Osteocyte (in vitro differentiated cells): ENCODE data around the gene CEP85L. TPM values are rescaled to one million over a fixed set of nuclear protein-coding genes. Genes with fewer than 3 reads are reported as not detected.

Experiments
- DNase-seq: peaks from one replicate; pipeline ENCODE4 v3.0.0; 2021; ENCODE audit warnings: mixed read lengths; ENCODE audit not compliant: unreplicated experiment; ENCODE audit errors: extremely low spot score
- H3K27ac Mint-ChIP-seq: one replicate; pipeline ENCODE4 v1.8.0; 2021; ENCODE audit warnings: mild to moderate bottlenecking, mixed read lengths; ENCODE audit not compliant: unreplicated experiment
- H3K27me3 Mint-ChIP-seq: one replicate; pipeline ENCODE4 v1.8.0; 2021; ENCODE audit warnings: mixed read lengths; ENCODE audit not compliant: unreplicated experiment
- H3K36me3 Mint-ChIP-seq: one replicate; pipeline ENCODE4 v1.8.0; 2021; ENCODE audit warnings: mixed read lengths; ENCODE audit not compliant: unreplicated experiment
- H3K4me1 Mint-ChIP-seq: one replicate; pipeline ENCODE4 v1.8.0; 2021; ENCODE audit warnings: mixed read lengths; ENCODE audit not compliant: unreplicated experiment
- H3K4me3 Mint-ChIP-seq: one replicate; pipeline ENCODE4 v1.8.0; 2021; ENCODE audit warnings: mild to moderate bottlenecking, moderate library complexity, mixed read lengths; ENCODE audit not compliant: unreplicated experiment
- H3K9me3 Mint-ChIP-seq: one replicate; pipeline ENCODE4 v1.8.0; 2021; ENCODE audit warnings: mixed read lengths; ENCODE audit not compliant: unreplicated experiment
- total RNA-seq: library from RNA; stranded (reverse); gene quantifications from 2 replicates; pipeline ENCODE4 v1.2.1, GENCODE V29; 2021
- TF ChIP-seq, protein P1 (sequence below): fragments of 200-600 bp; sonication (generic); IDR thresholded peaks from 2 replicates; pipeline ENCODE4 v1.5.0; 2021; ENCODE audit warnings: antibody characterized with exemption, mild to moderate bottlenecking, moderate library complexity

Gene CEP85L
- total RNA-seq, 1 donor from 2014 or later = 10.4 TPM

DNA sequence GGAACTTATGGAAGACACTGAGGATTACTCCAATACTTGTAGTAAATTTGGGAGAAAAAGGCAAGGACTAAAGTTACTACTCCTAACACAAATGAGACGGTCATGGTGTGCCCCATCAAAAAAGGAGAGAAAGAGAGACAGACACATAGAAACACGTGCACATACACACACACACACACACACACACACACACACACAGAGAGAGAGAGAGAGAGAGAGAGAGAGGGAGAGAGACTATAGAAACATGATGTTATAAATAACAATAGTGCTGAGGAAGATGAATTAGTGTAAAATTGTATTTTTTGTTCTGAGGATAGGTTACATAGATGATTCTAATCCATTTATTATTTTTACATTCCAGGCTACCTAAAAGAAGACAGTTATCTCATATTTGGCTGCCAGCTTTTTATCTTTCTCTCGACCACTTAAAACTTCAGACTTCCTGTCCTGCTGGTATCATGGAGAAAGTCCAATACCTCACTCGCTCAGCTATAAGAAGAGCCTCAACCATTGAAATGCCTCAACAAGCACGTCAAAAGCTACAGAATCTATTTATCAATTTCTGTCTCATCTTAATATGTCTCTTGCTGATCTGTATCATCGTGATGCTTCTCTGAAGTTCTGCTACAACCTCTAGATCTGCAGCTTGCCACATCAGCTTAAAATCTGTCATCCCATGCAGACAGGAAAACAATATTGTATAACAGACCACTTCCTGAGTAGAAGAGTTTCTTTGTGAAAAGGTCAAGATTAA, 92.8 kb downstream of the CEP85L start:
- Mint-ChIP-seq H3K4me3 (no peak overlapping the region), H3K36me3 (peaks cover 5% of the 10 kb centered on the region), H3K4me1 (peaks cover 15% of the 10 kb centered on the region), H3K27ac (peak overlapping the region; percentile 28), H3K27me3 (no peaks in the 10 kb centered on the region), H3K9me3 (no peaks in the 10 kb centered on the region)
- TF ChIP-seq, protein P1, sequence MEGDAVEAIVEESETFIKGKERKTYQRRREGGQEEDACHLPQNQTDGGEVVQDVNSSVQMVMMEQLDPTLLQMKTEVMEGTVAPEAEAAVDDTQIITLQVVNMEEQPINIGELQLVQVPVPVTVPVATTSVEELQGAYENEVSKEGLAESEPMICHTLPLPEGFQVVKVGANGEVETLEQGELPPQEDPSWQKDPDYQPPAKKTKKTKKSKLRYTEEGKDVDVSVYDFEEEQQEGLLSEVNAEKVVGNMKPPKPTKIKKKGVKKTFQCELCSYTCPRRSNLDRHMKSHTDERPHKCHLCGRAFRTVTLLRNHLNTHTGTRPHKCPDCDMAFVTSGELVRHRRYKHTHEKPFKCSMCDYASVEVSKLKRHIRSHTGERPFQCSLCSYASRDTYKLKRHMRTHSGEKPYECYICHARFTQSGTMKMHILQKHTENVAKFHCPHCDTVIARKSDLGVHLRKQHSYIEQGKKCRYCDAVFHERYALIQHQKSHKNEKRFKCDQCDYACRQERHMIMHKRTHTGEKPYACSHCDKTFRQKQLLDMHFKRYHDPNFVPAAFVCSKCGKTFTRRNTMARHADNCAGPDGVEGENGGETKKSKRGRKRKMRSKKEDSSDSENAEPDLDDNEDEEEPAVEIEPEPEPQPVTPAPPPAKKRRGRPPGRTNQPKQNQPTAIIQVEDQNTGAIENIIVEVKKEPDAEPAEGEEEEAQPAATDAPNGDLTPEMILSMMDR = no peak
- DNase-seq = no peak

DNA sequence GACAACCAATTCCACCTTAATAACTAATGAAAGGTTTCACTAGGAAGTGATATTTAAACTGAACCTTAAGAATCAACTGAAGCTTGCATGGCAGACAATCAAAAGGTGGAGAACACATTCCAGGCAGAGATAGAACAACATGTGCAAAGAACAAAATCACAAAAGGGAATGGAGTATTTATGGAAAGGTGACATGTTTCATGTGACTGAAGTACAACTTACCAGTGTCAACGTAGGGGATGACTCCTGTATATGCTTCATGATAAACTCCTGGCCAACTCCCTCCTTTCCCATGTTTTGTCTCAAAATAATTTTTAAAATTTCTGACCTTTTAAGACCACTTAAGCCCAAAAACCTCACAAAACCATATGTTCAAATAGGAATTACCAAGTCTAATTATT, 96.7 kb downstream of the CEP85L start:
- TF ChIP-seq, protein P1 = no peak
- DNase-seq = no peak
- Mint-ChIP-seq H3K27ac (no peak overlapping the region), H3K4me3 (no peak overlapping the region), H3K36me3 (peaks cover 5% of the 10 kb centered on the region), H3K9me3 (no peaks in the 10 kb centered on the region), H3K27me3 (no peaks in the 10 kb centered on the region), H3K4me1 (peaks cover 22% of the 10 kb centered on the region)

DNA sequence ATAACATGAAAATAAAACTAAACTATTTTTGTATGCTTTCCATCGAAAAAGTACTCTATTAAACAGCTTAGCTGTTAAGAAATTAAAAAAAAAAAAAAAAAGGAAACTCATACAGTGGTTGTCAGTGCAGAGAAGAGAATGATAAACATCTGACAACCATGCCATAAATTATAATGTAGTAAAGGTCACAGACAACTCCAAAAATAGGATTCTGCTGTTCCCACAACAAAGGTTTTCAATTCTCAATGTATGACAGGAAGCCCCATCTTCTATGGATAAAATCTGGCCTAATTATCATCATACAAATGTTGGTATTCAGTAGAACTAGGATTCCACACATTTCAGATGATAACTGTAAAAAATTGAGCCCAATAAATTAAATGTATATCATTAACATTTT, 98.3 kb downstream of the CEP85L start:
- TF ChIP-seq, protein P1 = no peak
- Mint-ChIP-seq H3K36me3 (peaks cover 5% of the 10 kb centered on the region), H3K4me3 (no peak overlapping the region), H3K9me3 (no peaks in the 10 kb centered on the region), H3K4me1 (peaks cover 7% of the 10 kb centered on the region), H3K27ac (no peak overlapping the region), H3K27me3 (no peaks in the 10 kb centered on the region)
- DNase-seq = no peak

DNA sequence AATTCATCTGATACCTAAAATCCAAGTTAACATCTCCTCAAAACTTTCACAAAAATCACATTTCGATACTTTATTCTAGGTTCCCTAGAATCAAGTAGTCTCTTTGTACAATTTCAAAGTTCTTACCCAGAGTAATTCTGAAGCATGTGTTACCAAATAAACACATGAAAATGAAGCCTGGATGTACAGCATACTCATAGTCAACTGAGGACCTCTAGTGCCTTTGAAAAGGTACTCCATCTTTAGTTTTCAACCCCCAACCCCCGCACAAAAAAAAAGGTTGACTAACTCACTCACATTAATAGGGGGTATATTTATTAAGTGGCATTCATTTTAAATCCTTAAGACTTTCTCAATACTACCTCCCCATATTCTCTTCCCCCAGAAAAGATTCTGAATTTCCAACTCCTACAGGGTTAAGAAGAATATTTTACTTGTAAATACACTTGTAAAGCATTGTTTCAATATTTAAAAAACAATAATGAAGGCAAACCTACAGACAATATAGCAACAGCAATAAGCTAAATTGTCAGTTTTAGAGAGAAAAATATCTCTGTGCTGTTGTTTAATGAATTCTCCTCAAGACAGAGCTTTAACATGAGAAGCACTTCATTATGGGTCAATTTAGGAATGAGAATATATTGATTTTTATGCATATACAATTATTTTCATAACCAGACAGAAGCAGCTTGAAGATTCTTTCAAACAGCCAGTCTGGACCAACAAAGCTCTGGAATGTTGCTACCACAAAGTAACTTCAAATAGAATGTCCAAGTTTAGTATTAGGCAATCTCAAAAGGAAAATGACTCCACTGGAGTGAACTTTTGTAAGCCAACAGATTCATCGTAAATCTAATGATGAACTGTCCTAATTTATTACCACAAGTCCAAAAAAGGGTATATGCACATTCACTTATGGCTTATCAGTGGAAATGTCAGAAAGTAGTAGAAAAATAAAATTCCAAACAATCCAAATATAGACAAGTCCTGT, 100.0 kb downstream of the CEP85L start:
- Mint-ChIP-seq H3K9me3 (no peaks in the 10 kb centered on the region), H3K4me3 (no peak overlapping the region), H3K4me1 (peaks cover 13% of the 10 kb centered on the region), H3K27ac (no peak overlapping the region), H3K27me3 (no peaks in the 10 kb centered on the region), H3K36me3 (peaks cover 5% of the 10 kb centered on the region)
- TF ChIP-seq, protein P1 = peak; percentile 72
- DNase-seq = no peak

DNA sequence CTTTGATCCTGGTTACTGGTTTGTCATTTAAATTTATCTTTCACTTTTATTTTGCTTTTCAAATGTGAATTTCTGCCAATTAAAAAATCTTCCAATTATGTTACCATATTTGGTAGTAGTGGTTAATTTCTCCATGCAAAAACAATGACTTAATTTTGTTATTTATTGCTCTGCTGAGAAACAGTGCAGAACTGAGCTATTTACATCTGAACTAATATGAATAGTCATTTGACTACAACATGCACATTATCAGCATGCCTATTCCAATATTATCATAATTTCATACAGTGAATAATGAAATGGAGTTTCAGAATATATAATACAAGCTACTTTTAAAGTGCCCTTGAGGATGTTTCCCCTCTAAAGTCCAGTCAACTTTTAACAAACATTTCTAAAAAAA, 102.8 kb downstream of the CEP85L start:
- Mint-ChIP-seq H3K27me3 (no peaks in the 10 kb centered on the region), H3K4me1 (peaks cover 13% of the 10 kb centered on the region), H3K9me3 (no peaks in the 10 kb centered on the region), H3K4me3 (no peak overlapping the region), H3K36me3 (peaks cover 2% of the 10 kb centered on the region), H3K27ac (no peak overlapping the region)
- TF ChIP-seq, protein P1 = no peak
- no peak for DNase-seq
